ENCODE data around the gene PIK3AP1. TPM values are rescaled to one million over a fixed set of nuclear protein-coding genes. Genes with fewer than 3 reads are reported as not detected.

The PIK3AP1 gene
- total and polyA plus RNA-seq, 4 experiments from 2014 or later = 1.1 to 2.6 (median 1.5) TPM

DNA sequence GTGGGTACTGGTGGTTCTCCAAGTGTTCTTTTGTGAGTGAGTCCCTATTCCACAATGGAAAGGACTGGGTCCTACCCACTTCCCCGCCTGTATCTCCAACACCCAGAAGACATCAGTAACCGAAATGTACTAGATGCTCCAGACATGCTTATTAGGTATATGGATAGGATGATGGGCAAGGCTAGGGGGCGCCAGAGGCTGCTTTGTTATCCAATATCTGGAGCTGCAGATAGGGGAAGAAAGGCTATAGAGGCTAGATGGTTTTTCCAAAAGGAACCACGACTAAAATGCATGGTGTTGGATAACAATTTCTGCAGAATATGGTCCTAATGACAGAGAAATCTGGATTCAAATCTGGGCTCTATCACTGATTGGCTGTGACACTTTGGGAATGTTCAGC lies 77.3 kb downstream of the PIK3AP1 start:
- H3K4me1 Mint-ChIP-seq = peaks cover 5 to 20% (median 13%) of the 10 kb centered on the region in 4 donors
- H3K9me3 ChIP-seq (ENCODE audit: control insufficient read depth in 1 of 2, low read length in 2 of 2) = no peaks in the 10 kb centered on the region
- no peak overlapping the region for H3K27ac ChIP-seq (ENCODE audit: low read depth, low read length)
- POLR2A ChIA-PET (ENCODE audit: partially characterized antibody) = no interaction called here
- H3K27me3 ChIP-seq (ENCODE audit: insufficient read depth, low read length) = no peaks in the 10 kb centered on the region
- no peaks in the 10 kb centered on the region for H3K9me3 Mint-ChIP-seq
- H3K4me3 Mint-ChIP-seq = no peak overlapping the region
- no peaks in the 10 kb centered on the region for H3K36me3 Mint-ChIP-seq
- peaks cover 5% of the 10 kb centered on the region for H3K4me1 ChIP-seq (ENCODE audit: insufficient read depth, low read length)
- CTCF ChIA-PET (ENCODE audit: partially characterized antibody) = interaction anchor here (1.7 to 3.8 kb wide), 2 partner anchors 10 to 187 kb away, joined by 6 to 17 read pairs; no protein-coding TSS in a partner anchor
- intact Hi-C loops (cut with micrococcal nuclease) = loop anchor here (5.0 to 10.0 kb wide), 4 partner anchors 79 to 384 kb away; partner anchors contain the start of gene PIK3AP1
- peak in 4 of 5 donors; percentile 8 to 44 (median 16) for DNase-seq
- no peak overlapping the region for H3K27ac Mint-ChIP-seq
- no peaks in the 10 kb centered on the region for H3K27me3 Mint-ChIP-seq
- H3K4me3 ChIP-seq (ENCODE audit: low read length in 2 of 2) = no peak overlapping the region
- H3K36me3 ChIP-seq (ENCODE audit: insufficient read depth, low read length) = no peaks in the 10 kb centered on the region

DNA sequence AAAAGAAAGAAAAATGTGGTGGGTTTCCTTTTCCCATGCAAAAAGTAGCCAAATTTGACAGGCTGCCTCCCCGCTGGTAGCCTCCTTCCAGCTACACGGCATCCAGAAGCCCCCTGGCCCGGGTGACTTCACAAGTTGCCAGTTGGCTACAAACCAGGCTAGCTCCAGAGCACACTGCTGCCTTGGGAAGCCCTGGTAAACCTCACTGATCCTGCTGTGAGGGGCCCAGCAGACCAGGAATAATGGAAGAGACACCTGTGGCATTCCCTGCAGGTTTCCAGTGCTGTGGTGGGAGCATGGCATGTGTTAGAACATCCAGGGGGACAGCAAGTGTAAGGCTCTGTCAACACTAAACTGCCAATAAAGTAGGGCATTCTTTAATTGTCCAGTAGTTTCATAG lies 77.8 kb downstream of the PIK3AP1 start:
- Histone ChIP-seq H3K4me3 (ENCODE audit: low read length in 2 of 2) (no peak overlapping the region), H3K9me3 (ENCODE audit: control insufficient read depth in 1 of 2, low read length in 2 of 2) (no peaks in the 10 kb centered on the region), H3K27me3 (ENCODE audit: insufficient read depth, low read length) (no peaks in the 10 kb centered on the region), H3K27ac (ENCODE audit: low read depth, low read length) (no peak overlapping the region), H3K4me1 (ENCODE audit: insufficient read depth, low read length) (peaks cover 5% of the 10 kb centered on the region), H3K36me3 (ENCODE audit: insufficient read depth, low read length) (no peaks in the 10 kb centered on the region)
- Mint-ChIP-seq H3K4me3 (no peak overlapping the region), H3K4me1 (peaks cover 5 to 18% (median 12%) of the 10 kb centered on the region in 4 donors), H3K27ac (no peak overlapping the region), H3K36me3 (no peaks in the 10 kb centered on the region), H3K27me3 (no peaks in the 10 kb centered on the region), H3K9me3 (peaks cover 0 to 2% (median 0%) of the 10 kb centered on the region in 8 donors)
- ChIA-PET CTCF (ENCODE audit: partially characterized antibody) (interaction anchor here (1.0 to 4.0 kb wide), 4 partner anchors 9 to 187 kb away, joined by 3 to 27 read pairs (median 12); no protein-coding TSS in a partner anchor), POLR2A (ENCODE audit: partially characterized antibody) (no interaction called here)
- intact Hi-C loops (cut with micrococcal nuclease) = loop anchor here (5.0 to 10.0 kb wide), 4 partner anchors 80 to 385 kb away; partner anchors contain the start of gene PIK3AP1
- DNase-seq = no peak

DNA sequence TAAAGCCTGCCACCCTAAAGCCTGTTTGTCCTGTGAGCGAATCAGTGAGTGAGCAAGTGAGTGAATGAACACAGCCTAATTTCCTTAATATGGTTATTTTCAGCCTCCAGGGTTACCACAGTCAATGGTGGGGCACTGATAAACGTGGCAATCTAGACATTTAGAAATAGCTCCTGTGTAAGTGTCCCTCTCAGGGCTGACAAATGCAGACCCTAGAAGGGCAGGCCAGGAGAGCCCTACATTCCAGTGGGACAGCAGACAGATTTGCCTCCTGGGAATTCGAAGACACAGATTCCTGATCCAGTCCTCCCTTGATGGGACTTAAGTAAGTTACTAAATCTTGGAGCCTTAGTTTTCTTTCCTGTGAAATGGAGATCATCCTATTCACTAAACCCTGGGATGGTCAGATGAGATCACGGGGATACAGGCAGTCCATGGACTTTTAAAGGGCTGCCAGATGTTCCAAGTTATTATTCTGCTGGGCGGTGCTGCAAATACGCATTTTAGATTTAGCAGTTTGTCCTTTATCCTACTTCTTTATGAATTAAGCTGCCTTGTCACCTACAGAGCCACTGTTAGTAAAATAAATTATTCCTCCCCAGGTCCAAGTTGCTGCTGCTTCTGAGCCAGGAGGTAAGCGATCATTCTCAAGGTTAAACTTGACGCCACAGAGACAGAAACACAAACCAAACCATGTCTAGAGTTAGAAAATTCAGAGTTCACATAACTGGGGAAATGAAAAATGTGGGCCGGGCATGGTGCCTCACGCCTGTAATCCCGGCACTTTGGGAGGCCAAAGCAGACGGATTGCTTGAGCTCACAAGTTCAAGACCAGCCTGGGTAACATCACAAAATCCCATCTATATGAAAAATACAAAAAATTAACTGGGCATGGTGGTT lies 78.7 kb downstream of the PIK3AP1 start:
- no peak overlapping the region for H3K4me3 ChIP-seq (ENCODE audit: low read length in 2 of 2)
- peaks cover 3 to 9% (median 5%) of the 10 kb centered on the region in 4 donors for H3K4me1 Mint-ChIP-seq
- H3K27me3 ChIP-seq (ENCODE audit: insufficient read depth, low read length) = no peaks in the 10 kb centered on the region
- H3K36me3 Mint-ChIP-seq = no peaks in the 10 kb centered on the region
- H3K4me1 ChIP-seq (ENCODE audit: insufficient read depth, low read length) = peaks cover 5% of the 10 kb centered on the region
- H3K27ac Mint-ChIP-seq = peak overlapping the region in 2 of 7 donors; percentile 50 to 88
- H3K36me3 ChIP-seq (ENCODE audit: insufficient read depth, low read length) = no peaks in the 10 kb centered on the region
- no peak for DNase-seq
- H3K4me3 Mint-ChIP-seq = no peak overlapping the region
- peaks cover 0 to 2% (median 0%) of the 10 kb centered on the region in 8 donors for H3K9me3 Mint-ChIP-seq
- no peaks in the 10 kb centered on the region for H3K9me3 ChIP-seq (ENCODE audit: control insufficient read depth in 1 of 2, low read length in 2 of 2)
- ChIA-PET CTCF (ENCODE audit: partially characterized antibody) (interaction anchor here (0.8 to 4.0 kb wide), 7 partner anchors 9 to 569 kb away, joined by 3 to 27 read pairs (median 6); no protein-coding TSS in a partner anchor), POLR2A (ENCODE audit: partially characterized antibody) (no interaction called here)
- no peak overlapping the region for H3K27ac ChIP-seq (ENCODE audit: low read depth, low read length)
- no peaks in the 10 kb centered on the region for H3K27me3 Mint-ChIP-seq
- intact Hi-C loops (cut with micrococcal nuclease) = loop anchor here (1.0 to 10.0 kb wide), 5 partner anchors 81 to 386 kb away; partner anchors contain the start of gene PIK3AP1

DNA sequence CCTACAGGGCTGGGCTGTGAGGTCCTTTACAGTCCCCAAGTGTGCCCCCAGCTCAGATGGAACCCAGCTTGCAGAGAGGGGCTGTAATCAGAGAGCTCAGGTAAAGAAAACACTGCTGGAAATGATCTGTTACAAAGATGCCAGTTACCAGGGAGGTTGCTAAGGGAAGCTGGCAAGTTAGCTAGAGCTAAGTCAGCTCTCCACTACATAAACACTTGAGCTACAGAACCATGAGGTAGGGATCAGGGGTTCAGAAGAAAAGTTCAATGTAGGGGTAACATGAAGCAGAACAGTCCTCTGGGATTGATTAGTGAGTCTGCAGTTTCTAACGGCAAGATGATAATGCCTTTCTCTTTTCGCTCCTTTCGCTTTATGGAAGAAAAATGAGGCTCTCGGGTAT lies 80.4 kb downstream of the PIK3AP1 start:
- no peaks in the 10 kb centered on the region for H3K36me3 ChIP-seq (ENCODE audit: insufficient read depth, low read length)
- CTCF ChIA-PET (ENCODE audit: partially characterized antibody) = interaction anchor here (1.2 to 4.0 kb wide), 4 partner anchors 7 to 385 kb away, joined by 3 to 27 read pairs (median 14); no protein-coding TSS in a partner anchor
- no peak overlapping the region for H3K4me3 ChIP-seq (ENCODE audit: low read length in 2 of 2)
- intact Hi-C loops (cut with micrococcal nuclease) = loop anchor here (5.0 to 10.0 kb wide), 4 partner anchors 82 to 387 kb away; partner anchors contain the start of gene PIK3AP1
- peaks cover 5% of the 10 kb centered on the region for H3K4me1 ChIP-seq (ENCODE audit: insufficient read depth, low read length)
- Mint-ChIP-seq H3K4me3 (no peak overlapping the region), H3K4me1 (peaks cover 2 to 6% (median 3%) of the 10 kb centered on the region in 4 donors), H3K27me3 (no peaks in the 10 kb centered on the region), H3K27ac (peak overlapping the region in 2 of 7 donors; percentile 15 to 88), H3K9me3 (peaks cover 0 to 2% (median 0%) of the 10 kb centered on the region in 8 donors), H3K36me3 (no peaks in the 10 kb centered on the region)
- H3K27me3 ChIP-seq (ENCODE audit: insufficient read depth, low read length) = no peaks in the 10 kb centered on the region
- DNase-seq = no peak
- POLR2A ChIA-PET (ENCODE audit: partially characterized antibody) = interaction anchor here (1.6 kb wide), 1 partner anchor 53 kb away, joined by 4 read pairs; the partner anchor contains the start of gene TM9SF3
- H3K9me3 ChIP-seq (ENCODE audit: control insufficient read depth in 1 of 2, low read length in 2 of 2) = no peaks in the 10 kb centered on the region
- no peak overlapping the region for H3K27ac ChIP-seq (ENCODE audit: low read depth, low read length)

DNA sequence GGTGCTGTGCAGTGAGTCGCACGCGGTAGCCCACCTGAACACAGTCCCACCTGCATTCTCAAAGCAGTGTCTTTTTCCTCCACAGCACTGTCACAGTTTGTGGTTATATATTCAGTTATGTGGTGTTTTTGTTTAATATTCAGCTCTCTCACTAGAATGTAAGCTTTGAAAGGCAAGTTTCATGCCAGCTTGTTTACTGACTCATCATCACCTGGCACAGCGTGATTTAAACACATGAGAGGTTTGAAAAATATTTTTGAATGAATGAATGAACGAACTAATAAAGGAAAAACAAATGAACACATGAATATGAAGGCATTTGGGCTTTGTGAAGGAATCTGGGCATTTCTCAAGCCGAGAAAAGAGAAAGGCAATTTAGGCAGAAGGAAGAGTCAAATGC lies 81.6 kb downstream of the PIK3AP1 start:
- intact Hi-C loops (cut with micrococcal nuclease) = no loop called here
- Histone ChIP-seq H3K36me3 (ENCODE audit: insufficient read depth, low read length) (no peaks in the 10 kb centered on the region), H3K4me3 (ENCODE audit: low read length in 2 of 2) (no peak overlapping the region), H3K27me3 (ENCODE audit: insufficient read depth, low read length) (no peaks in the 10 kb centered on the region), H3K4me1 (ENCODE audit: insufficient read depth, low read length) (peaks cover 5% of the 10 kb centered on the region), H3K9me3 (ENCODE audit: control insufficient read depth in 1 of 2, low read length in 2 of 2) (no peaks in the 10 kb centered on the region), H3K27ac (ENCODE audit: low read depth, low read length) (no peak overlapping the region)
- ChIA-PET CTCF (ENCODE audit: partially characterized antibody) (interaction anchor here (0.5 to 4.0 kb wide), 3 partner anchors 13 to 399 kb away, joined by 5 to 27 read pairs (median 5); no protein-coding TSS in a partner anchor), POLR2A (ENCODE audit: partially characterized antibody) (no interaction called here)
- no peaks in the 10 kb centered on the region for H3K27me3 Mint-ChIP-seq
- H3K27ac Mint-ChIP-seq = no peak overlapping the region
- no peak for DNase-seq
- H3K36me3 Mint-ChIP-seq = no peaks in the 10 kb centered on the region
- peaks cover 2 to 6% (median 3%) of the 10 kb centered on the region in 4 donors for H3K4me1 Mint-ChIP-seq
- H3K4me3 Mint-ChIP-seq = no peak overlapping the region
- H3K9me3 Mint-ChIP-seq = peaks cover 0 to 2% (median 0%) of the 10 kb centered on the region in 8 donors

DNA sequence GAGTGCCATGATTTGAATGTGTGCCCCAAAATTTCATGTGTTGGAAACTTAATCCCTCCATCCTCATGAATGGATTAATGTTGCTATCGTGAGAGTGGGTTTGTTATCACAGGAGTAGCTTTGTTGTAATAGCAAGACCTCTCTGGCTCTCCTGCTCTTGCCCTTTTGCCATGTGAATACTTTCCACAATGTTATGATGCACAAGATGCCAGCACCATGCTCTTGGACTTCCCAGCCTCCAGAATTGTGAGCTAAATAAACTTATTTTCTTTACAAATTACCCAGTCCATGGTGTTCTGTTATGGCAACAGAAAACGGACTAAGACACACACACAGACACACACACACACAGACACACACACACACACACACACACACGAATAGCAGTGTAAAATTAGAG lies 82.2 kb downstream of the PIK3AP1 start:
- Histone ChIP-seq H3K27ac (ENCODE audit: low read depth, low read length) (no peak overlapping the region), H3K4me3 (ENCODE audit: low read length in 2 of 2) (no peak overlapping the region), H3K27me3 (ENCODE audit: insufficient read depth, low read length) (no peaks in the 10 kb centered on the region), H3K4me1 (ENCODE audit: insufficient read depth, low read length) (peaks cover 5% of the 10 kb centered on the region), H3K9me3 (ENCODE audit: control insufficient read depth in 1 of 2, low read length in 2 of 2) (no peaks in the 10 kb centered on the region), H3K36me3 (ENCODE audit: insufficient read depth, low read length) (no peaks in the 10 kb centered on the region)
- POLR2A ChIA-PET (ENCODE audit: partially characterized antibody) = no interaction called here
- CTCF ChIA-PET (ENCODE audit: partially characterized antibody) = interaction anchor here (0.9 to 1.9 kb wide), 2 partner anchors 11 to 400 kb away, joined by 3 to 5 read pairs; no protein-coding TSS in a partner anchor
- Mint-ChIP-seq H3K9me3 (peaks cover 0 to 2% (median 0%) of the 10 kb centered on the region in 8 donors), H3K36me3 (no peaks in the 10 kb centered on the region), H3K4me1 (peaks cover 2 to 6% (median 3%) of the 10 kb centered on the region in 4 donors), H3K4me3 (no peak overlapping the region), H3K27ac (no peak overlapping the region), H3K27me3 (no peaks in the 10 kb centered on the region)
- no peak for DNase-seq
- intact Hi-C loops (cut with micrococcal nuclease) = no loop called here

DNA sequence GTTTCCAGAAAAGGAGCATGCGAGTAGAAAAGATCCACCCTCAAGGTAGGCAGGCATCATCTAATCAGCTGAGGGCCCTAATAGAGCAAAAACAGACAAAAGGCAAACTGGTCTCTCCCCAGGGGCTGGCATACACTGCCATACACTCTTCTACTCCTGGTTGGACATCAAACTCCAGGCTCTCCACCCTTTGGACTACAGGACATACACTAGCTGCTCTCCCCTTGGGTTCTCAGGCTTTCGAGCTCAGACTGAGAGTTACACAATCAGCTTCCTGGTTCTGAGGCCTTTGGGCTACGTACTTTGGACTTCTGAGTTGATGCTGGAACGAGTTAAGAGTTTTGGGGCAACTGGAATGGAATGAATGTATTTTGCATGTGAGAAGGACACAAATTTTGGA lies 82.6 kb downstream of the PIK3AP1 start:
- Mint-ChIP-seq H3K9me3 (peaks cover 0 to 2% (median 0%) of the 10 kb centered on the region in 8 donors), H3K36me3 (no peaks in the 10 kb centered on the region), H3K4me3 (no peak overlapping the region), H3K27me3 (no peaks in the 10 kb centered on the region), H3K4me1 (peaks cover 2 to 6% (median 3%) of the 10 kb centered on the region in 4 donors), H3K27ac (no peak overlapping the region)
- Histone ChIP-seq H3K36me3 (ENCODE audit: insufficient read depth, low read length) (no peaks in the 10 kb centered on the region), H3K4me1 (ENCODE audit: insufficient read depth, low read length) (peaks cover 5% of the 10 kb centered on the region), H3K27ac (ENCODE audit: low read depth, low read length) (no peak overlapping the region), H3K4me3 (ENCODE audit: low read length in 2 of 2) (no peak overlapping the region), H3K9me3 (ENCODE audit: control insufficient read depth in 1 of 2, low read length in 2 of 2) (no peaks in the 10 kb centered on the region), H3K27me3 (ENCODE audit: insufficient read depth, low read length) (no peaks in the 10 kb centered on the region)
- CTCF ChIA-PET (ENCODE audit: partially characterized antibody) = interaction anchor here (0.9 to 1.9 kb wide), 2 partner anchors 11 to 400 kb away, joined by 3 to 5 read pairs; no protein-coding TSS in a partner anchor
- no peak for DNase-seq
- intact Hi-C loops (cut with micrococcal nuclease) = no loop called here
- POLR2A ChIA-PET (ENCODE audit: partially characterized antibody) = no interaction called here
